HCT116 (cell line): ENCODE data around the gene SMG6. TPM values are rescaled to one million over a fixed set of nuclear protein-coding genes. Genes with fewer than 3 reads are reported as not detected.

Experiments used
- ATAC-seq: fragments of 200-7000 bp; cut with Tn5 transposase; 2 replicates; pipeline ENCODE4 v1.9.1; 2020; ENCODE audit warnings: mild to moderate bottlenecking, moderate library complexity
- BruUV-seq: library from RNA; stranded (reverse); fragments of 400-500 nt; replicated peaks from 2 replicates; lab custom pipeline; 2021; lab: Mats Ljungman, UMichigan
- CTCF ChIA-PET: fragments of 300-600 bp; sonication (Branson Sonifier 250); formaldehyde crosslinking; loops from one replicate; lab custom pipeline; 2021; ENCODE audit warnings: antibody characterized with exemption; lab: Charles Lee
- POLR2A ChIA-PET: fragments of 300-600, 350-600 bp; sonication (Branson Sonifier 250); formaldehyde crosslinking; loops from one replicate; lab custom pipeline; 2021; ENCODE audit warnings: antibody characterized with exemption; lab: Charles Lee
- RAD21 ChIA-PET, 2 experiments: fragments of 300-600 bp; sonication (Branson Sonifier 250); formaldehyde crosslinking; loops; one replicate each; lab custom pipeline; 2023; ENCODE audit warnings: low total read pairs in 2 of 2; ENCODE audit not compliant: uncharacterized antibody in 2 of 2, unreplicated experiment in 2 of 2, low non-redundant PET in 1 of 2; lab: Charles Lee
- DNase-seq: peaks from one replicate; pipeline ENCODE4 v3.0.0-alpha.2; 2010; ENCODE audit warnings: low read depth, low spot score
- H2AFZ ChIP-seq: fragments of 200-600 bp; shearing (Covaris generic), sonication (generic); 2 replicates; pipeline ENCODE4 v1.6.1; 2017; ENCODE audit warnings: low read depth, mixed run types, mixed read lengths, antibody characterized with exemption, low read length; ENCODE audit not compliant: poor library complexity, severe bottlenecking
- H3K27ac ChIP-seq: 2 replicates; pipeline ENCODE4 v1.5.1; 2012; ENCODE audit warnings: low read depth, low read length
- H3K27me3 ChIP-seq: fragments of 200-600 bp; sonication (generic); 2 replicates; pipeline ENCODE4 v1.6.1; 2016; ENCODE audit warnings: mixed run types, low read length, mixed read lengths; ENCODE audit not compliant: insufficient read depth
- H3K36me3 ChIP-seq, 2 experiments: fragments of 200-500 bp in 1 of 2; fragments of 200-600 bp in 1 of 2; sonication (Bioruptor generic) in 1 of 2; sonication (generic) in 1 of 2; 2 replicates each; pipeline versions ENCODE4 v1.5.1 to v1.6.1; 2014 to 2016; ENCODE audit warnings: low read length in 2 of 2, inconsistent platforms in 1 of 2, mixed read lengths in 1 of 2, mixed run types in 1 of 2; ENCODE audit not compliant: insufficient read depth in 2 of 2, control insufficient read depth in 1 of 2
- H3K4me1 ChIP-seq, 2 experiments: fragments of 200-600 bp in 1 of 2; sonication (generic) in 1 of 2; 2 replicates each; pipeline versions ENCODE4 v1.5.1 to v1.6.1; 2012 to 2017; ENCODE audit warnings: low read length in 2 of 2, inconsistent platforms in 1 of 2, mild to moderate bottlenecking in 1 of 2, mixed read lengths in 1 of 2, mixed run types in 1 of 2, moderate library complexity in 1 of 2; ENCODE audit not compliant: insufficient read depth in 2 of 2, control insufficient read depth in 1 of 2
- H3K4me2 ChIP-seq: fragments of 200-600 bp; sonication (generic); 2 replicates; pipeline ENCODE4 v1.6.1; 2017; ENCODE audit warnings: mixed run types, low read length, mixed read lengths
- H3K4me3 ChIP-seq, 2 experiments: fragments of 200-600 bp in 1 of 2; sonication (generic) in 1 of 2; replicated peaks in 1 of 2; 2 replicates each; pipeline ENCODE4 v1.5.1; 2011 to 2016; ENCODE audit warnings: low read length in 2 of 2, control low read depth in 1 of 2, low read depth in 1 of 2, mild to moderate bottlenecking in 1 of 2, mixed read lengths in 1 of 2, mixed run types in 1 of 2
- H3K79me2 ChIP-seq: fragments of 200-600 bp; sonication (generic); 2 replicates; pipeline ENCODE4 v1.6.1; 2017; ENCODE audit warnings: mild to moderate bottlenecking, mixed run types, low read length, moderate library complexity, mixed read lengths; ENCODE audit not compliant: insufficient read depth
- H3K9ac ChIP-seq: fragments of 200-600 bp; sonication (generic); 2 replicates; pipeline ENCODE4 v1.6.1; 2016; ENCODE audit warnings: low read length, mixed read lengths
- H3K9me2 ChIP-seq: fragments of 200-600 bp; sonication (generic), shearing (Covaris generic); 2 replicates; pipeline ENCODE4 v1.6.1; 2017; ENCODE audit warnings: mixed run types, mild to moderate bottlenecking, moderate library complexity; ENCODE audit not compliant: insufficient read depth
- H3K9me3 ChIP-seq, 2 experiments: fragments of 200-500 bp in 1 of 2; fragments of 200-600 bp in 1 of 2; sonication (Bioruptor generic) in 1 of 2; sonication (generic) in 1 of 2; 2 replicates each; pipeline ENCODE4 v1.6.1; 2014 to 2017; ENCODE audit warnings: low read length in 2 of 2, mixed read lengths in 2 of 2, inconsistent platforms in 1 of 2, low read depth in 1 of 2, mild to moderate bottlenecking in 1 of 2, mixed run types in 1 of 2, moderate library complexity in 1 of 2; ENCODE audit not compliant: control insufficient read depth in 1 of 2, insufficient read depth in 1 of 2
- H4K20me1 ChIP-seq: fragments of 200-600 bp; sonication (generic), shearing (Covaris generic); 2 replicates; pipeline ENCODE4 v1.6.1; 2017; ENCODE audit warnings: mixed run types, mild to moderate bottlenecking, moderate library complexity; ENCODE audit not compliant: insufficient read depth
- EGR1 ChIP-seq: IDR thresholded peaks from 2 replicates; pipeline ENCODE4 v1.6.1; 2012; ENCODE audit warnings: low read depth
- ELF1 ChIP-seq: IDR thresholded peaks from 2 replicates; pipeline ENCODE4 v1.6.1; 2012; ENCODE audit warnings: low read depth, borderline replicate concordance
- EZH2 ChIP-seq: fragments of 200-600 bp; sonication (generic); IDR thresholded peaks from 2 replicates; pipeline ENCODE4 v1.6.1; 2017; ENCODE audit warnings: antibody characterized with exemption, mixed run types
- EZH2phosphoT487 ChIP-seq: fragments of 200-600 bp; IDR thresholded peaks from 2 replicates; pipeline ENCODE4 v1.6.1; 2018; ENCODE audit warnings: antibody characterized with exemption, borderline replicate concordance
- FOSL1 ChIP-seq: IDR thresholded peaks from 2 replicates; pipeline ENCODE4 v1.6.1; 2012; ENCODE audit warnings: low read depth
- JUND ChIP-seq: IDR thresholded peaks from 2 replicates; pipeline ENCODE4 v1.6.1; 2012
- POLR2A ChIP-seq: IDR thresholded peaks from 2 replicates; pipeline ENCODE4 v1.7.0; 2011; ENCODE audit warnings: borderline replicate concordance; ENCODE audit not compliant: insufficient read depth, insufficient read length; ENCODE audit errors: extremely low read depth
- POLR2AphosphoS5 ChIP-seq: IDR thresholded peaks from 2 replicates; pipeline ENCODE4 v1.6.1; 2011; ENCODE audit warnings: mild to moderate bottlenecking, low read depth, low read length, moderate library complexity
- RAD21 ChIP-seq: IDR thresholded peaks from 2 replicates; pipeline ENCODE4 v1.6.1; 2012; ENCODE audit warnings: low read depth, mild to moderate bottlenecking
- SIN3A ChIP-seq: IDR thresholded peaks from 2 replicates; pipeline ENCODE4 v1.6.1; 2012; ENCODE audit warnings: low read depth
- SP1 ChIP-seq: IDR thresholded peaks from 2 replicates; pipeline ENCODE4 v1.6.1; 2012; ENCODE audit warnings: low read depth
- TCF7L2 ChIP-seq: IDR thresholded peaks from 2 replicates; pipeline ENCODE4 v1.7.0; 2011; ENCODE audit warnings: borderline replicate concordance, inconsistent platforms; ENCODE audit not compliant: insufficient read depth, insufficient read length; ENCODE audit errors: extremely low read depth
- YY1 ChIP-seq: IDR thresholded peaks from 2 replicates; pipeline ENCODE4 v1.6.1; 2011; ENCODE audit warnings: low read length, low read depth, moderate library complexity, mild to moderate bottlenecking; ENCODE audit not compliant: insufficient replicate concordance; ENCODE audit errors: extremely low read depth
- ZBTB33 ChIP-seq: IDR thresholded peaks from 2 replicates; pipeline ENCODE4 v1.6.1; 2011; ENCODE audit warnings: mild to moderate bottlenecking, low read length, moderate library complexity; ENCODE audit not compliant: insufficient replicate concordance; ENCODE audit errors: extremely low read depth
- ZFX ChIP-seq: fragments of 450-650 bp; IDR thresholded peaks from 2 replicates; pipeline ENCODE4 v1.6.1; 2017
- ZNF274 ChIP-seq: fragments of 200-500 bp; sonication (Bioruptor generic); IDR thresholded peaks from 2 replicates; pipeline ENCODE4 v1.6.1; 2014; ENCODE audit warnings: mild to moderate bottlenecking, low read depth, low read length, inconsistent platforms
- intact Hi-C: fragments of 100-400 bp; cut with micrococcal nuclease; formaldehyde crosslinking; loops from 2 replicates; pipeline ENCODE4 v1.10.0; 2022
- total RNA-seq: library from RNA; stranded (reverse); gene quantifications from one replicate; pipeline ENCODE4 v1.2.1, GENCODE V29; 2021; ENCODE audit not compliant: unreplicated experiment
- TF ChIP-seq, protein P1 (sequence below): IDR thresholded peaks from 2 replicates; pipeline ENCODE4 v1.6.1; 2012
- TF ChIP-seq, protein P2 (sequence below): IDR thresholded peaks from 2 replicates; pipeline ENCODE4 v1.6.1; 2012; ENCODE audit warnings: low read depth

The SMG6 gene
- total RNA-seq, 1 experiment from 2014 or later: 23.1 TPM

DNA sequence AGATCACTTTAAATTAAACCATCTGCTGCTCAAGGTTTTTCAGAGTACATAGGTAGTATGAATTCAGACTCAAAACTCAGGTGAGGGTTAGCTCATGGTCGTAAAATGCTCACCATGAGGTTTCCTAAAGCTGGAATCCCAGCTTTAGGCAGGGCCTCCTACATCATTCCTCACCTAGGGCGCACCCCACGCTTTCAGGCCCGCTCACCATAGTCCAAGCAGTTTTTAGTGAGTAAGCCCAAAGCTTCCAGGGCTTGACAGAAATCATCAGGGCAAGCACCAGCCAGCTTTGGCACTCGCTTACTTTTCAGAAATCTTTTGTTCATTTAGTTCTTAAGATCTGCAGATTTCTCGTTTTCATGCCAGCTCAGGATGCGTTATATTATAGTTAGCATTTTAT, 158.9 kb downstream of the SMG6 start:
- ATAC-seq: no peak
- H3K27ac ChIP-seq: no peak overlapping the region
- no TSS peak for BruUV-seq
- no peaks in the 10 kb centered on the region for H3K9me3 ChIP-seq
- ChIA-PET POLR2A (no interaction called here), RAD21 (no interaction called here), CTCF (no interaction called here)
- no peak overlapping the region for H3K4me3 ChIP-seq
- intact Hi-C loops: no loop called here
- no peaks in the 10 kb centered on the region for H3K36me3 ChIP-seq
- H3K79me2 ChIP-seq: no peaks in the 10 kb centered on the region
- no peaks in the 10 kb centered on the region for H3K9me2 ChIP-seq
- no peaks in the 10 kb centered on the region for H3K4me1 ChIP-seq
- no peaks in the 10 kb centered on the region for H3K27me3 ChIP-seq
- 0 out of 2 replicates have a peak, but pooled peaks cover 4% of the 10 kb centered on the region for H4K20me1 ChIP-seq
- H3K9ac ChIP-seq: no peak overlapping the region
- DNase-seq: no peak
- H2AFZ ChIP-seq: no peak overlapping the region
- H3K4me2 ChIP-seq: no peak overlapping the region
- TF ChIP-seq SP1: no peak
- TF ChIP-seq POLR2A: no peak
- no peak for TF ChIP-seq ELF1
- no peak for TF ChIP-seq EZH2phosphoT487
- no peak for TF ChIP-seq YY1

- peaks cover 8% of the 10 kb centered on the region in 2 experiments for H3K4me1 ChIP-seq
- H3K27ac ChIP-seq: no peak overlapping the region
- ATAC-seq (no peak), DNase-seq (no peak)
- H3K79me2 ChIP-seq: no peaks in the 10 kb centered on the region
- ChIA-PET POLR2A (no interaction called here), RAD21 (no interaction called here), CTCF (interaction anchor here (1.2 kb wide), 1 partner anchor 84 kb away, joined by 5 read pairs; no protein-coding TSS in a partner anchor)
- no peak overlapping the region for H3K9ac ChIP-seq
- H3K9me2 ChIP-seq: no peaks in the 10 kb centered on the region
- H2AFZ ChIP-seq: no peak overlapping the region
- H4K20me1 ChIP-seq: 0 out of 2 replicates have a peak, but pooled peaks cover 4% of the 10 kb centered on the region
- H3K4me3 ChIP-seq: no peak overlapping the region
- no TSS peak for BruUV-seq
- intact Hi-C loops: no loop called here
- H3K9me3 ChIP-seq: no peaks in the 10 kb centered on the region
- H3K4me2 ChIP-seq: no peak overlapping the region
- H3K36me3 ChIP-seq: no peaks in the 10 kb centered on the region
- H3K27me3 ChIP-seq: no peaks in the 10 kb centered on the region
- TF ChIP-seq EZH2: no peak
- TF ChIP-seq ZNF274: no peak
- no peak for TF ChIP-seq POLR2AphosphoS5
- no peak for TF ChIP-seq ZBTB33
- TF ChIP-seq JUND: no peak
- TF ChIP-seq ZFX: no peak
- TF ChIP-seq SIN3A: no peak
- no peak for TF ChIP-seq FOSL1
- no peak for TF ChIP-seq TCF7L2
- TF ChIP-seq RAD21: no peak
- no peak for TF ChIP-seq EGR1
- TF ChIP-seq, protein P1, sequence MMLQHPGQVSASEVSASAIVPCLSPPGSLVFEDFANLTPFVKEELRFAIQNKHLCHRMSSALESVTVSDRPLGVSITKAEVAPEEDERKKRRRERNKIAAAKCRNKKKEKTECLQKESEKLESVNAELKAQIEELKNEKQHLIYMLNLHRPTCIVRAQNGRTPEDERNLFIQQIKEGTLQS: no peak
- TF ChIP-seq, protein P2, sequence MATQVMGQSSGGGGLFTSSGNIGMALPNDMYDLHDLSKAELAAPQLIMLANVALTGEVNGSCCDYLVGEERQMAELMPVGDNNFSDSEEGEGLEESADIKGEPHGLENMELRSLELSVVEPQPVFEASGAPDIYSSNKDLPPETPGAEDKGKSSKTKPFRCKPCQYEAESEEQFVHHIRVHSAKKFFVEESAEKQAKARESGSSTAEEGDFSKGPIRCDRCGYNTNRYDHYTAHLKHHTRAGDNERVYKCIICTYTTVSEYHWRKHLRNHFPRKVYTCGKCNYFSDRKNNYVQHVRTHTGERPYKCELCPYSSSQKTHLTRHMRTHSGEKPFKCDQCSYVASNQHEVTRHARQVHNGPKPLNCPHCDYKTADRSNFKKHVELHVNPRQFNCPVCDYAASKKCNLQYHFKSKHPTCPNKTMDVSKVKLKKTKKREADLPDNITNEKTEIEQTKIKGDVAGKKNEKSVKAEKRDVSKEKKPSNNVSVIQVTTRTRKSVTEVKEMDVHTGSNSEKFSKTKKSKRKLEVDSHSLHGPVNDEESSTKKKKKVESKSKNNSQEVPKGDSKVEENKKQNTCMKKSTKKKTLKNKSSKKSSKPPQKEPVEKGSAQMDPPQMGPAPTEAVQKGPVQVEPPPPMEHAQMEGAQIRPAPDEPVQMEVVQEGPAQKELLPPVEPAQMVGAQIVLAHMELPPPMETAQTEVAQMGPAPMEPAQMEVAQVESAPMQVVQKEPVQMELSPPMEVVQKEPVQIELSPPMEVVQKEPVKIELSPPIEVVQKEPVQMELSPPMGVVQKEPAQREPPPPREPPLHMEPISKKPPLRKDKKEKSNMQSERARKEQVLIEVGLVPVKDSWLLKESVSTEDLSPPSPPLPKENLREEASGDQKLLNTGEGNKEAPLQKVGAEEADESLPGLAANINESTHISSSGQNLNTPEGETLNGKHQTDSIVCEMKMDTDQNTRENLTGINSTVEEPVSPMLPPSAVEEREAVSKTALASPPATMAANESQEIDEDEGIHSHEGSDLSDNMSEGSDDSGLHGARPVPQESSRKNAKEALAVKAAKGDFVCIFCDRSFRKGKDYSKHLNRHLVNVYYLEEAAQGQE: no peak
- TF ChIP-seq EZH2phosphoT487: no peak
Observed at GRCh38 chr17:2143332-2143731, 160.3 kb downstream of the SMG6 start.
